Astrocyte of the spinal cord (primary cell): ENCODE measurements around the gene CCDC170.

ENCODE experiments used
- DNase-seq: peaks from one replicate; pipeline ENCODE4 v3.0.0; 2011; ENCODE audit warnings: low read depth, low spot score
- H3K4me3 ChIP-seq: 2 replicates; pipeline ENCODE4 v1.5.1; 2011; ENCODE audit warnings: low read depth, mild to moderate bottlenecking, low read length, moderate library complexity
- in situ Hi-C: cut with HindIII; loops from 2 replicates; pipeline ENCODE4 v1.10.0; 2017; ENCODE audit warnings: low sequenced_read_pairs
- TF ChIP-seq, protein P1 (sequence below): IDR thresholded peaks from 2 replicates; pipeline ENCODE4 v1.5.1; 2012; ENCODE audit warnings: low read depth, mild to moderate bottlenecking, low read length, inconsistent platforms

Gene CCDC170

DNA sequence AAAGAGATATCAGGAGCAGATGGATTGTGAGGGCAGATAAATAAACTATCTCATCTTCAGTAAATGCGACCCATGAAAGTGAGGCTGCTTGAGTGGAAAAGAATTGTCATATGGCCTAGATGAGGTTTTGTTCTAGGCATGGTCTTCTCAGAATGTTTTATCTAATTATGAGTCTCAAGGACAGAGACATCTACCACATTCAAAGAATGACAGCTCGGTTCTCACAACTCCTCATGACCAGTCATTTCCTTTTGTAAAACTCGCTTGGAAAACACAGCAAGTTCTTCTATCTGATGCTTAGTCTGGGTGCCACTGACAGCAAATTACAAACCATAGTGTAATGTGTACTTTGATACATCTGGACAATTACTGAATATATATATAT is 140.5 kb downstream of the CCDC170 start:
- DNase-seq: no peak
- TF ChIP-seq, protein P1, sequence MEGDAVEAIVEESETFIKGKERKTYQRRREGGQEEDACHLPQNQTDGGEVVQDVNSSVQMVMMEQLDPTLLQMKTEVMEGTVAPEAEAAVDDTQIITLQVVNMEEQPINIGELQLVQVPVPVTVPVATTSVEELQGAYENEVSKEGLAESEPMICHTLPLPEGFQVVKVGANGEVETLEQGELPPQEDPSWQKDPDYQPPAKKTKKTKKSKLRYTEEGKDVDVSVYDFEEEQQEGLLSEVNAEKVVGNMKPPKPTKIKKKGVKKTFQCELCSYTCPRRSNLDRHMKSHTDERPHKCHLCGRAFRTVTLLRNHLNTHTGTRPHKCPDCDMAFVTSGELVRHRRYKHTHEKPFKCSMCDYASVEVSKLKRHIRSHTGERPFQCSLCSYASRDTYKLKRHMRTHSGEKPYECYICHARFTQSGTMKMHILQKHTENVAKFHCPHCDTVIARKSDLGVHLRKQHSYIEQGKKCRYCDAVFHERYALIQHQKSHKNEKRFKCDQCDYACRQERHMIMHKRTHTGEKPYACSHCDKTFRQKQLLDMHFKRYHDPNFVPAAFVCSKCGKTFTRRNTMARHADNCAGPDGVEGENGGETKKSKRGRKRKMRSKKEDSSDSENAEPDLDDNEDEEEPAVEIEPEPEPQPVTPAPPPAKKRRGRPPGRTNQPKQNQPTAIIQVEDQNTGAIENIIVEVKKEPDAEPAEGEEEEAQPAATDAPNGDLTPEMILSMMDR: no peak
- H3K4me3 ChIP-seq: no peak overlapping the region
- in situ Hi-C loops: no loop called here

DNA sequence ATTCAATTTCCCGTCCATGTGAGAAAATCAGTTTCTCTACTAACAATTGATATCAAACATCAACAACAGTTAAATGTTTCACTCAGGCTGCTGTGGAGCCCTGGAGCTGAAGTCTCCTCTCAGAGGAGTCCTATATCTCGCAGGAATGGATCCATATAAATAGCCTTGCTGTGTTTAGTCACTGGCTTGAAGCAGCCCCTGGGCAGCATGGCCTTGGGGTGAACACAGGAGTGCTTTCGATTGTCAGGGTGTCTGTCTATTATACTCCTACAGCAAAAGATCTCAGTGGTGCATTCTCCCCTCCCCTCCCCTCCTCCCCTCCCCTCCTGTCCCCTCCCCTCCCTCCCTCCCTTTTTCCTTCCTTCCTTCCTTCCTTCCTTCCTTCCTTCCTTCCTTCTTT is 141.9 kb downstream of the CCDC170 start:
- H3K4me3 ChIP-seq: no peak overlapping the region
- TF ChIP-seq, protein P1: no peak
- DNase-seq: no peak
- in situ Hi-C loops: no loop called here

DNA sequence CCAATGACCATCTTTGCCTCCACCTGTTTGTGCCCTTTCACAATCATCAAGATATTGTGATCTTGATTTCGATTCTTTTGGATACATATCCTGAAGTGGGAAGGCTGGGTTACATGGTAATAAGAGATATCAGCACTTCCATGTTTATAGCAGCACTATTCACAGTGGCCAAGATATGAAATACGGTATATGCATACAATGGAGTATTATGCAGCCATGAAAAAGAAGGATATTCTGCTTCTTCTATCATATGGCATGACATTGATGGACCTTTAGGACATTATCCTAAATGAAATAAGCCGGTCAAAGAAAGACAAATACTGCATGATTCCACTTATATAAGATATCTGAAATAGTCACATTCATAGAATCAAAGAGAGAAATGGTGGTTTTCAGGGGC is 144.0 kb downstream of the CCDC170 start:
- TF ChIP-seq, protein P1: no peak
- in situ Hi-C loops: no loop called here

DNA sequence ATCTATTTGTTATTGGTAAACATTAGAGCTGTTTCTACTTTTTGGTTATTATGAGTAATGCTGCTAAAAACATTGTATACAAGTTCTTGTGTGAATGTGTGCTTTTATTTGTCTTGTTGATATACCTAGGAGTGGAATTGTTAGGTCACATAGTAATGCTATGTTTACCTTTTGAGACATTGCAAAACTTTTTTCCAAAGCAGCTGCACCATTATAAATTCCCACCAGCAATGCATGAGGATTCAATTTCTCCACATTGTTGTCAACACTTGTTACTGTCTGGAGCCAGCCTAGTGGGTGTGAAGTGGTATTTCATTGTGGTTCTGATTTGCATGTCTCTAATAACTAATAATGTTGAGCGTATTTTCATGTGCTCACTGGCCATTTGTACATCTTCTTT is 145.9 kb downstream of the CCDC170 start:
- H3K4me3 ChIP-seq: no peak overlapping the region
- TF ChIP-seq, protein P1: no peak
- in situ Hi-C loops: no loop called here
- no peak for DNase-seq

More for the DNA sequence above, 144.0 kb downstream of the CCDC170 start:
- DNase-seq: no peak
- H3K4me3 ChIP-seq: no peak overlapping the region

DNA sequence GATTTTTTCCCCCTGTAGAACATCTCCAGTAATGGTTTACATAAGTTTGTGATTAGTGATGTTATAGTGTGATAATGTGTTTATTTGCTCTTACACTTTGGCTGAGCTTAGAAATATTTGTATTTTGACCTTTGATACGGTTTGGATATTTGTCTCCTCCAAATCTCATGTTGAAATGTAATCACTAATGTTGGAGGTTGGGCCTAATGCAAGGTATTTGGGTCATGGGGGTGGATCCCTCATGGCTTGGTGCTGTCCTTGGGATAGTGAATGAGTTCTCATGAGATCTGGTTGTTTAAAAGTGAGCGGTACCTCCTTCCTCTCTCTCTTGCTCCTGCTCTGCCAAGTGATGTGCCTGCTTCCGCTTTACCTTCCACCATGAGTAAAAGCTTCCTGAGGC is 147.2 kb downstream of the CCDC170 start:
- no peak overlapping the region for H3K4me3 ChIP-seq
- in situ Hi-C loops: no loop called here
- TF ChIP-seq, protein P1: no peak
- DNase-seq: no peak

DNA sequence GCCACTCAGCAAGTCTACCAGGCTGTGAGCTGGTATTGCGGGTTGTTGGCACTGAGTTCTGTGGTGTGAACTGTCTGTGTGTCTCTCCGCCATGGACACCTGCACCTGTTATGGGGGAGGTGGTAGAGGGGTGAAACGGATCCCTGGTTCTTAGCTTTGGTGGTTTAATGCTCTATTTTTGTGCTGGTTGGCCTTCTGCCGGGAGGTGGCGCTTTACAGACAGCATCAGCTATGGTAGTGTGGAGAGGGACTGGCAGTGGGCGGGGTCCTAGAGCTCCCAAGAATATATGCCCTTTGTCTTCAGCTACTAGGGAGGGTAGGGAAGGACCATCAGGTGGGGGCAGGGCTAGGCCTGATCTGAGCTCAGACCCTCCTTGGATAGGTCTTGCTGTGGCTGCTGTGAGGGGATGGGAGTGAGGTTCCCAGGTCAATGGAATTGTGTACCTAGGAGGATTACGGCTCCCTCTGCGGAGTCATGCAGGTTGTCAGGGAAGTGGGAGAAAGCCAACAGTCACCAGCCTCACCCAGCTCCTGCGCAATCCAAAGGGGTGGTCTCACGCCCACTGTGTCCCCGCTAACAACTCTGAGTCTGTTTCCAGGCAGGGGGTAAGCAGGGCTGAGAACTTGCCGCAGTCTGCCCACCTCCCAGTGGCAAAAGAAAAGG is 154.3 kb downstream of the CCDC170 start:
- in situ Hi-C loops: no loop called here
- no peak for DNase-seq
- H3K4me3 ChIP-seq: no peak overlapping the region
- TF ChIP-seq, protein P1: peak; percentile 19
